WTC11 (cell line): ENCODE measurements around the gene RASGRP3.

ENCODE experiments used
- ARID4B ChIP-seq: sonication (generic); formaldehyde crosslinking; IDR thresholded peaks from 2 replicates; pipeline ENCODE4 v1.8.0; 2023; ENCODE audit warnings: missing genetic modification reagents, mild to moderate bottlenecking, borderline replicate concordance
- CTCF ChIP-seq: fragments of 200-600 bp; IDR thresholded peaks from 2 replicates; pipeline ENCODE4 v1.8.0; 2022; ENCODE audit warnings: antibody characterized with exemption
- MAX ChIP-seq: sonication (generic); formaldehyde crosslinking; IDR thresholded peaks from 2 replicates; pipeline ENCODE4 v1.8.0; 2022; ENCODE audit warnings: mild to moderate bottlenecking, missing genetic modification reagents
- SP1 ChIP-seq: sonication (generic); formaldehyde crosslinking; conservative IDR thresholded peaks from 2 replicates; pipeline ENCODE4 v1.8.1; 2022; ENCODE audit warnings: missing genetic modification reagents

GRCh38 chr2:33518929-33519328 is 42.5 kb downstream of the RASGRP3 start:
- TF ChIP-seq SP1 (CRISPR knock-in tag) (no peak), CTCF (no peak), ARID4B (no peak), MAX (CRISPR knock-in tag) (no peak)
